Fibroblast of lung (primary cell): Measurements from ENCODE around the gene MRPL51. TPM values are rescaled to one million over a fixed set of nuclear protein-coding genes. Genes with fewer than 3 reads are reported as not detected.

Experiments used
- DNase-seq, 2 donors: peaks; one replicate each; pipeline versions ENCODE4 v3.0.0 to v3.0.0-alpha.2; 2010; ENCODE audit warnings: low read depth in 2 of 2
- H2AFZ ChIP-seq: 2 replicates; pipeline ENCODE4 v1.5.1; 2012; ENCODE audit warnings: low read length, control low read depth, inconsistent platforms
- H3K27ac ChIP-seq: 2 replicates; pipeline ENCODE4 v1.5.1; 2011; ENCODE audit warnings: low read length, control low read depth; ENCODE audit not compliant: insufficient read depth
- H3K27me3 ChIP-seq: 2 replicates; pipeline ENCODE4 v1.5.1; 2011; ENCODE audit warnings: mild to moderate bottlenecking, low read length; ENCODE audit not compliant: control insufficient read depth, insufficient read depth
- H3K36me3 ChIP-seq: 2 replicates; pipeline ENCODE4 v1.5.1; 2011; ENCODE audit warnings: low read length; ENCODE audit not compliant: control insufficient read depth, insufficient read depth
- H3K4me1 ChIP-seq: 2 replicates; pipeline ENCODE4 v1.5.1; 2011; ENCODE audit warnings: low read length; ENCODE audit not compliant: control insufficient read depth, insufficient read depth; ENCODE audit errors: extremely low read depth
- H3K4me2 ChIP-seq: 2 replicates; pipeline ENCODE4 v1.5.1; 2011; ENCODE audit warnings: low read length, control low read depth; ENCODE audit not compliant: insufficient read depth; ENCODE audit errors: extremely low read depth
- H3K4me3 ChIP-seq, 4 experiments: fragments of 200-600 bp in 1 of 4; sonication (generic) in 1 of 4; replicated peaks in 1 of 4; 2 replicates each; pipeline ENCODE4 v1.5.1; 2011 to 2016; ENCODE audit warnings: low read length in 4 of 4, low read depth in 3 of 4, mild to moderate bottlenecking in 3 of 4, control low read depth in 2 of 4, inconsistent platforms in 1 of 4, mixed read lengths in 1 of 4; ENCODE audit not compliant: insufficient read depth in 1 of 4; ENCODE audit errors: control extremely low read depth in 1 of 4
- H3K79me2 ChIP-seq: 2 replicates; pipeline ENCODE4 v1.5.1; 2012; ENCODE audit warnings: mild to moderate bottlenecking, low read length, inconsistent platforms; ENCODE audit not compliant: control insufficient read depth, insufficient read depth
- H3K9ac ChIP-seq: 2 replicates; pipeline ENCODE4 v1.5.1; 2011; ENCODE audit warnings: mild to moderate bottlenecking, low read length, control low read depth; ENCODE audit not compliant: insufficient read depth
- H3K9me3 ChIP-seq: 2 replicates; pipeline ENCODE4 v1.5.1; 2012; ENCODE audit warnings: low read depth, low read length; ENCODE audit not compliant: control insufficient read depth, insufficient read depth
- H4K20me1 ChIP-seq: 2 replicates; pipeline ENCODE4 v1.5.1; 2011; ENCODE audit warnings: low read length; ENCODE audit not compliant: control insufficient read depth, insufficient read depth; ENCODE audit errors: extremely low read depth
- EZH2 ChIP-seq: IDR thresholded peaks from 2 replicates; pipeline ENCODE4 v1.5.1; 2012; ENCODE audit warnings: low read length, control low read depth, mild to moderate bottlenecking; ENCODE audit errors: missing control alignments
- polyA plus RNA-seq, 2 donors: library from polyadenylated mRNA; depleted of rRNA in 1 of 2; stranded (reverse) in 1 of 2; unstranded in 1 of 2; fragments of >200 nt; gene quantifications; 2 replicates each; pipeline ENCODE4 v1.2.1, GENCODE V29; 2011 to 2012; ENCODE audit warnings: missing spikeins in 1 of 2
- total RNA-seq: library from RNA; depleted of rRNA; stranded (reverse); fragments of >200 nt; gene quantifications from 2 replicates; pipeline ENCODE4 v1.2.1, GENCODE V29; 2014
- TF ChIP-seq, protein P1 (sequence below), 2 donors: IDR thresholded peaks in 1 of 2; conservative IDR thresholded peaks in 1 of 2; 1 replicate in 1 of 2; 2 replicates in 1 of 2; pipeline ENCODE4 v1.5.1; 2011 to 2012; ENCODE audit warnings: low read length in 2 of 2, control low read depth in 1 of 2, inconsistent platforms in 1 of 2, low read depth in 1 of 2, mild to moderate bottlenecking in 1 of 2

MRPL51 gene
- total and polyA plus RNA-seq, 2 donors (not counting 1 experiment from before 2014, with no cell fraction given), result 118 to 120 TPM

DNA sequence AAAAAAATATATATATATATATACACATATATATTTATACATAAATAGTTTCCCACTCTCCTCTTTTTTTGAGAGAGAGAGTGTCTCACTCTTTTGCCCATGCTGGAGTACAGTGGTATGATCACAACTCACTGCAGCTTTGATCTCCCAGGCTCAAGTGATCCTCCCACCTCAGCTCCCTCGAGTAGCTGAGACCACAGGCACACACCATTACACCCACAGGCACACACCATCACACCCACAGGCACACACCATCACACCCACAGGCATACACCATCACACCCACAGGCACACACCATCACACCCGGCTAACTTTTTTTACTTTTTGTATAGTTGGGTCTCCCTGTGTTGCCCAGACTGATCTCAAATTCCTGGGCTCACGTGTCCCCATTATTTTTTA lies 27.1 kb upstream of the MRPL51 start:
- no peaks in the 10 kb centered on the region for H4K20me1 ChIP-seq
- no peak overlapping the region for H3K4me2 ChIP-seq
- no peak overlapping the region for H3K4me3 ChIP-seq
- no peaks in the 10 kb centered on the region for H3K9me3 ChIP-seq
- H3K36me3 ChIP-seq, result peaks cover 19% of the 10 kb centered on the region
- TF ChIP-seq EZH2, result no peak
- TF ChIP-seq, protein P1, sequence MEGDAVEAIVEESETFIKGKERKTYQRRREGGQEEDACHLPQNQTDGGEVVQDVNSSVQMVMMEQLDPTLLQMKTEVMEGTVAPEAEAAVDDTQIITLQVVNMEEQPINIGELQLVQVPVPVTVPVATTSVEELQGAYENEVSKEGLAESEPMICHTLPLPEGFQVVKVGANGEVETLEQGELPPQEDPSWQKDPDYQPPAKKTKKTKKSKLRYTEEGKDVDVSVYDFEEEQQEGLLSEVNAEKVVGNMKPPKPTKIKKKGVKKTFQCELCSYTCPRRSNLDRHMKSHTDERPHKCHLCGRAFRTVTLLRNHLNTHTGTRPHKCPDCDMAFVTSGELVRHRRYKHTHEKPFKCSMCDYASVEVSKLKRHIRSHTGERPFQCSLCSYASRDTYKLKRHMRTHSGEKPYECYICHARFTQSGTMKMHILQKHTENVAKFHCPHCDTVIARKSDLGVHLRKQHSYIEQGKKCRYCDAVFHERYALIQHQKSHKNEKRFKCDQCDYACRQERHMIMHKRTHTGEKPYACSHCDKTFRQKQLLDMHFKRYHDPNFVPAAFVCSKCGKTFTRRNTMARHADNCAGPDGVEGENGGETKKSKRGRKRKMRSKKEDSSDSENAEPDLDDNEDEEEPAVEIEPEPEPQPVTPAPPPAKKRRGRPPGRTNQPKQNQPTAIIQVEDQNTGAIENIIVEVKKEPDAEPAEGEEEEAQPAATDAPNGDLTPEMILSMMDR (conservative IDR thresholded peaks at IDR 0.05 in 1 of 2, IDR thresholded peaks at IDR 0.05 in 1 of 2; ENCODE audit: low read depth in 1 of 2, low read length in 2 of 2), result no peak
- H3K27me3 ChIP-seq, result no peaks in the 10 kb centered on the region
- H3K4me1 ChIP-seq, result no peaks in the 10 kb centered on the region
- no peak overlapping the region for H3K9ac ChIP-seq
- no peak for DNase-seq
- H3K79me2 ChIP-seq, result no peaks in the 10 kb centered on the region
- no peak overlapping the region for H2AFZ ChIP-seq
- H3K27ac ChIP-seq, result no peak overlapping the region

GRCh38 chr12:6508087-6508486 lies 15.0 kb upstream of the MRPL51 start:
- Histone ChIP-seq H3K9ac (no peak overlapping the region), H3K4me1 (no peaks in the 10 kb centered on the region), H3K9me3 (no peaks in the 10 kb centered on the region)

DNA sequence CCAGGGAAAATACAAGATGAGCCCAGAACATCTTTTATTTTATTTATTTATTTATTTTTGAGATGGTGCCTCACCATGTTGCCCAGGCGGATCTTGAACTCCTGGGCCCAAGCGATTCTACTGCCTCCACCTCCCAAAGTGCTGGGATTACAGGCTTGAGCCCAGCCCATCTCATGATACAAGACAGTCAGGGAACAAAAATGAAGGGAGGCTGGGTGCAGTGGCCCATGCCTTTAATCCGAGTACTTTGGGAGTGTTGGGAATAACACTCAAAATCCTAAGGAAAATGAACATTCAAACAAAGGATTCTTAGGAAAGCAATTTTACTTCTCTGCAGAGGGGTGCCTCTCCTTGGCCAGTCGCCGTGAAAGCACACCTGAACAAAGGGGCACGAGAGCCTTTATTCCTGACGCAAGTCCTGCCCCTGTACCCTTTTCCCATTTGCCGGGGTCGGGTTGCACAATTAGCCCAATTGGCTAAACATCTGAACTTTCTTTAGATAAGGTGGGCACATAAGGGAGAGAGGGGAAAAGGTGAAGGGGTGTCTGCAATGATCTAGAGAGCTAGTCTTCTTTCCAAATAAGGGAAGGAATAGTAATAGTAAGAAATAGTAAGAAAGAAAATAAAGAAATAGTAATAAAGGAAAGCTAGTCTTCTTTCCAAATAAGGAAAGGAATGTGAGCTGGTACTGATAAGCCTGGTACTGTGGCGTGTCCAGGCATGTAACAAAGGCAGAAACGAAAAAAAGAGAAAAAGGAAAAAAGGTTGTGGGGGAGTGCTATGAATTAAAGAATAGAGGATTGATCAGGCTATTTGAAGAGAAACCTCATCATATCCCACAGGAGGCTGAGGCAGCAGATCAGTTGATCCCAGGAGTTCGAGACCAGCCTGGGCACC lies 14.3 kb upstream of the MRPL51 start:
- no peak overlapping the region for H3K4me3 ChIP-seq
- no peak overlapping the region for H2AFZ ChIP-seq
- H4K20me1 ChIP-seq, result no peaks in the 10 kb centered on the region
- no peaks in the 10 kb centered on the region for H3K9me3 ChIP-seq
- no peak for TF ChIP-seq EZH2
- TF ChIP-seq, protein P1 (conservative IDR thresholded peaks at IDR 0.05 in 1 of 2, IDR thresholded peaks at IDR 0.05 in 1 of 2; ENCODE audit: low read depth in 1 of 2, low read length in 2 of 2), result no peak
- peaks cover 25% of the 10 kb centered on the region for H3K79me2 ChIP-seq
- H3K36me3 ChIP-seq, result peaks cover 8% of the 10 kb centered on the region
- peak; percentile 22 to 52 for DNase-seq
- H3K27ac ChIP-seq, result no peak overlapping the region
- H3K27me3 ChIP-seq, result no peaks in the 10 kb centered on the region
- no peaks in the 10 kb centered on the region for H3K4me1 ChIP-seq
- H3K9ac ChIP-seq, result no peak overlapping the region
- H3K4me2 ChIP-seq, result no peak overlapping the region

More at GRCh38 chr12:6508087-6508486, 15.0 kb upstream of the MRPL51 start:
- H3K36me3 ChIP-seq, result peaks cover 12% of the 10 kb centered on the region
- no peaks in the 10 kb centered on the region for H3K27me3 ChIP-seq
- H3K27ac ChIP-seq, result peak overlapping the region; percentile 6
- H2AFZ ChIP-seq, result no peak overlapping the region
- H4K20me1 ChIP-seq, result no peaks in the 10 kb centered on the region
- H3K4me3 ChIP-seq, result no peak overlapping the region
- no peak for DNase-seq
- peaks cover 22% of the 10 kb centered on the region for H3K79me2 ChIP-seq
- TF ChIP-seq EZH2, result no peak
- TF ChIP-seq, protein P1 (conservative IDR thresholded peaks at IDR 0.05 in 1 of 2, IDR thresholded peaks at IDR 0.05 in 1 of 2; ENCODE audit: low read depth in 1 of 2, low read length in 2 of 2), result no peak
- H3K4me2 ChIP-seq, result no peak overlapping the region
